ENCODE data around the gene GTSF1L.

The GTSF1L gene

GRCh38 chr20:43680981-43681380 is 45.8 kb downstream of the GTSF1L start:
- DNase-seq (ENCODE audit: extremely low spot score, insufficient read length, low read depth) (no peak), FAIRE-seq (peak; percentile 38)

GRCh38 chr20:43676368-43676767 is 50.4 kb downstream of the GTSF1L start:
- FAIRE-seq (no peak), DNase-seq (ENCODE audit: extremely low spot score, insufficient read length, low read depth) (no peak)

Data from GM18507 (cell line).